ENCODE measurements around the gene CACNG6. TPM values are rescaled to one million over a fixed set of nuclear protein-coding genes. Genes with fewer than 3 reads are reported as not detected.
"Not testable (repeated sequence)": the region's sequence is repeated elsewhere in the genome, so short reads cannot be mapped to it uniquely, and the experiment has no call there.

Gene CACNG6
- total RNA-seq: not detected

GRCh38 chr19:53991224-53992113, at the start of gene CACNG6:
TSS of gene CACNG6 (plus strand) at chr19:53991637. CDS start at chr19:53992878, 1,241 bp downstream.
- H3K4me3 Mint-ChIP-seq: no peak within 1 kb of the TSS
- no peaks in the 10 kb centered on the region for H3K9me3 Mint-ChIP-seq (ENCODE audit: insufficient read depth)
- CTCF ChIA-PET: no interaction called here
- no peak within 1 kb of the TSS for H3K27ac Mint-ChIP-seq
- POLR2A ChIA-PET: no interaction called here
- no peak for DNase-seq
- no peaks in the 10 kb centered on the region for H3K4me1 Mint-ChIP-seq (ENCODE audit: low read depth)
- no peaks in the 10 kb centered on the region for H3K36me3 Mint-ChIP-seq (ENCODE audit: low read depth)
- no peak for ATAC-seq
- peaks cover 22% of the 10 kb centered on the region for H3K27me3 Mint-ChIP-seq (ENCODE audit: low read depth)

DNA sequence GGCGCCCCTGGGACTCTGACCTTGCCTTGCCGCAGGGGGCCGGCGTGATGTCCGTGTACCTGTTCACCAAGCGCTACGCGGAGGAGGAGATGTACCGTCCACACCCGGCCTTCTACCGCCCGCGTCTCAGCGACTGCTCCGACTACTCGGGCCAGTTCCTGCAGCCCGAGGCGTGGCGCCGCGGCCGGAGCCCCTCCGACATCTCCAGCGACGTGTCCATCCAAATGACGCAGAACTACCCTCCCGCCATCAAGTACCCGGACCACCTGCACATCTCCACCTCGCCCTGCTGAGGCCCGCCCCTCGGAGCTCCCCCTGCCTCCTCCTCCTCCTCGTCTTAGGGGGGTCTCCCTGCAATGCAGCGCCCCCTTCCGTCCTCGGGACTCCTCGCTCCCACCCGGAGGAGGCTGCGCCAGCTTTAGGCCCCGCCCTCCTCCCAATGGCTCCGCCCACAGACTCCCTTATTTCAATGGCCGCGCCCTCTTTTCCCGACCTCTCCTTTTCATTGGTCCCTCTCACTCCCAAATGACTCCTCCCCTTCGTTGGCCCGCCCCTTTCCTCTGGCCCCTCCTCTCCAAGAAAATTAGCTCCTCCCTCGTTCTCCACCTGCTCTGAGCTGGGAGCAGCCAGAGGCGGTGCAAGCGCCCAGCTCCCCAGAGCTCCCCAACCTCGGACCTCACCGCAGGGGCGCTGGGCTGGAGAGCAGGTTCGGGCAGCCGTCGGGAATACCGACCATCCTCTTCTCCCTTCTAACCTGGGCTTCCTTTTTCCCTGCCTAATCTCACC, 49.2 kb upstream of the CACNG6 start:
- H3K36me3 Mint-ChIP-seq (ENCODE audit: low read depth): no peaks in the 10 kb centered on the region
- peak; percentile 25 for DNase-seq
- CTCF ChIA-PET: interaction anchor here (0.9 kb wide), 1 partner anchor 30 kb away, joined by 3 read pairs; no protein-coding TSS in a partner anchor
- H3K27ac Mint-ChIP-seq: no peak overlapping the region
- no peaks in the 10 kb centered on the region for H3K9me3 Mint-ChIP-seq (ENCODE audit: insufficient read depth)
- no peak overlapping the region for H3K4me3 Mint-ChIP-seq
- H3K4me1 Mint-ChIP-seq (ENCODE audit: low read depth): no peaks in the 10 kb centered on the region
- H3K27me3 Mint-ChIP-seq (ENCODE audit: low read depth): peaks cover 28% of the 10 kb centered on the region
- POLR2A ChIA-PET: no interaction called here
- ATAC-seq: peak; percentile 27

DNA sequence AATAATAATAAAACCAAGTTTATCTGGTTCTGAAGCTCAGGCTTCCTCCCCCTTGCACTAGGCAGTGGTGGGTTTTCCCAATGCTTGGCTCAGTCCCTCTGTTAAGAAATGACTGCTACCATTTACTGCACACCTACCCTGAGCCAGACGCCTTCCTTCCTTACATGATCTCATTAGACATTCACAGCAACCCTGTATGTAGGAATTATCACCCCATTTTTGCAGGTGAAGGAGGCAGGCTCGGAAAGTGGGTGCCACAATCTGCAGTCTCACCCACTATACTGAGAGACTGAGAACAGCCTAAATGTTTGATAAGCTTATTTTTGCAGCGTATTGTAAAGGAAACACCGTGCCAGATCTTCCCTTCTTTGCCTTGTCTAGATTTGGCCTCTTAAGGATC, 47.0 kb upstream of the CACNG6 start:
- ChIA-PET POLR2A (no interaction called here), CTCF (interaction anchor here (1.1 to 1.3 kb wide), 2 partner anchors 80 to 86 kb away, joined by 3 read pairs; no protein-coding TSS in a partner anchor)
- no peaks in the 10 kb centered on the region for H3K36me3 Mint-ChIP-seq (ENCODE audit: low read depth)
- no peaks in the 10 kb centered on the region for H3K4me1 Mint-ChIP-seq (ENCODE audit: low read depth)
- no peak overlapping the region for H3K4me3 Mint-ChIP-seq
- H3K27ac Mint-ChIP-seq: no peak overlapping the region
- ATAC-seq (no peak), DNase-seq (no peak)
- H3K9me3 Mint-ChIP-seq (ENCODE audit: insufficient read depth): no peaks in the 10 kb centered on the region
- peaks cover 29% of the 10 kb centered on the region for H3K27me3 Mint-ChIP-seq (ENCODE audit: low read depth)

GRCh38 chr19:53944933-53945332, 46.5 kb upstream of the CACNG6 start:
- ATAC-seq (no peak), DNase-seq (no peak)
- no peaks in the 10 kb centered on the region for H3K9me3 Mint-ChIP-seq (ENCODE audit: insufficient read depth)
- no peaks in the 10 kb centered on the region for H3K4me1 Mint-ChIP-seq (ENCODE audit: low read depth)
- H3K27ac Mint-ChIP-seq: no peak overlapping the region
- no peak overlapping the region for H3K4me3 Mint-ChIP-seq
- no peaks in the 10 kb centered on the region for H3K36me3 Mint-ChIP-seq (ENCODE audit: low read depth)
- peaks cover 29% of the 10 kb centered on the region for H3K27me3 Mint-ChIP-seq (ENCODE audit: low read depth)
- CTCF ChIA-PET: interaction anchor here (1.1 to 1.3 kb wide), 2 partner anchors 79 to 85 kb away, joined by 3 read pairs; no protein-coding TSS in a partner anchor
- POLR2A ChIA-PET: no interaction called here

DNA sequence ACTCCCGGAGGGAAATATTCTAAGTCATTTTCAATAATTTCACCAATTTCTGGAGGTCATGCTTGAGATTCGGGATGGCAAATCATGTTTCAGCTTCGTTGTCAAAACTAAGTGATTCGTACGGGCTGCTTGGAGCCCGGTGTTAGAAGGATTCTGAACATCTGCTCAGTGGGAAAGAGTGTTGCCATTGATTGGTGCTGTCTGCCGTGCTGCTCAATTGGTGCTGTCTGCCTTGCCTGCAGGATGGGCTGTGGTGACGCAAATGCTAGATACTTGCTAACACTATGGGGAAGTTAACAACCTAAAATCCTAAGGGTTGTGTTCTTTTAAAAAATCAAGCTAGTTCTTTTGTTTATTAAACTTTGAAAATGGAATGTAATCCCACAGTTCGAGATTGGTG, 46.0 kb upstream of the CACNG6 start:
- ATAC-seq: no peak
- CTCF ChIA-PET: interaction anchor here (1.1 to 1.3 kb wide), 2 partner anchors 79 to 84 kb away, joined by 3 read pairs; no protein-coding TSS in a partner anchor
- POLR2A ChIA-PET: no interaction called here
- Mint-ChIP-seq H3K36me3 (ENCODE audit: low read depth) (no peaks in the 10 kb centered on the region), H3K9me3 (ENCODE audit: insufficient read depth) (no peaks in the 10 kb centered on the region), H3K27ac (no peak overlapping the region), H3K4me3 (no peak overlapping the region), H3K4me1 (ENCODE audit: low read depth) (no peaks in the 10 kb centered on the region), H3K27me3 (ENCODE audit: low read depth) (peaks cover 27% of the 10 kb centered on the region)
- no peak for DNase-seq

GRCh38 chr19:53945998-53946397, 45.4 kb upstream of the CACNG6 start:
- Mint-ChIP-seq H3K27ac (no peak overlapping the region), H3K4me3 (no peak overlapping the region), H3K36me3 (ENCODE audit: low read depth) (no peaks in the 10 kb centered on the region), H3K9me3 (ENCODE audit: insufficient read depth) (no peaks in the 10 kb centered on the region), H3K27me3 (ENCODE audit: low read depth) (peaks cover 25% of the 10 kb centered on the region), H3K4me1 (ENCODE audit: low read depth) (no peaks in the 10 kb centered on the region)
- ChIA-PET POLR2A (no interaction called here), CTCF (no interaction called here)
- ATAC-seq: no peak
- no peak for DNase-seq

DNA sequence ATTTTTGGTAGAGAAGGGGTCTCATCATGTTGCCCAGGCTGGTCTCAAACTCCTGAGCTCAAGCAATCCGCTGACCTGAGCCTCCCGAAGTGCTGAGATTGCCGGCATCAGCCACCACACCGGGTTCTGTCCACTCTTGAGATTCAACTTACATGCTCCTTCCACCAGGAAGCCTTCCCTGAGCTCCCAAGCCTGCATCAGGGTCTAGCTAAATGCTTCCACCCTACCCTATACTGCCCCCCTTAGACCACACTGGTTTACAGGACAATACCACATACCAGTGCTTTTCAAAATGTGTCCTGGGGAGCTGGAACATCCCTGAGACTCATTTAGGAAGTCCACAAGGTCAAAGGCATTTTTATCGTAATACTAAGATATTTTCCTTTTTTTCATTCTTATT, 43.8 kb upstream of the CACNG6 start:
- no peaks in the 10 kb centered on the region for H3K9me3 Mint-ChIP-seq (ENCODE audit: insufficient read depth)
- ChIA-PET CTCF (interaction anchor here (1.2 kb wide), 1 partner anchor 105 kb away, joined by 3 read pairs; no protein-coding TSS in a partner anchor), POLR2A (no interaction called here)
- H3K27me3 Mint-ChIP-seq (ENCODE audit: low read depth): peaks cover 14% of the 10 kb centered on the region
- H3K36me3 Mint-ChIP-seq (ENCODE audit: low read depth): no peaks in the 10 kb centered on the region
- no peak overlapping the region for H3K4me3 Mint-ChIP-seq
- H3K4me1 Mint-ChIP-seq (ENCODE audit: low read depth): no peaks in the 10 kb centered on the region
- no peak for DNase-seq
- ATAC-seq: no peak
- no peak overlapping the region for H3K27ac Mint-ChIP-seq

DNA sequence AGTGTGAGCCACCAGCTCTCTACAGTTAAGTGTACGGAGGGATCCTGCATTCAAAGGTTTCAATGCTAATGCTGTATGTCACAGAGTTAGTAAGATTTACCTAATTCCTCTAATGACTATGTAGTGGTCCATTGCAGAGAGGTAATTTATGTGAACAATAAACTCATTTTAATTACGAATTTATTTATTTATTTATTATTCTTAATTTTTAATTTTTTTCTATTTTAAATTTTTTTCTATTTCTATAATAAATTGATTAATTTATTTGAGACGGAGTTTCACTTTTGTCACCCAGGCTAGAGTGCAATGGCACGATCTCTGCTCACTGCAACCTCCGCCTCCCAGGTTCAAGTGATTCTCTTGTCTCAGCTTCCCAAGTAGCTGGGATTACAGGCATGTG, 42.8 kb upstream of the CACNG6 start:
- H3K4me3 Mint-ChIP-seq; DNase-seq; H3K27ac Mint-ChIP-seq; POLR2A ChIA-PET; H3K4me1 Mint-ChIP-seq (ENCODE audit: low read depth); H3K36me3 Mint-ChIP-seq (ENCODE audit: low read depth); H3K9me3 Mint-ChIP-seq (ENCODE audit: insufficient read depth); H3K27me3 Mint-ChIP-seq (ENCODE audit: low read depth); ATAC-seq; CTCF ChIA-PET: not testable (repeated sequence)

GRCh38 chr19:53951436-53951835, 40.0 kb upstream of the CACNG6 start:
- H3K9me3 Mint-ChIP-seq (ENCODE audit: insufficient read depth): no peaks in the 10 kb centered on the region
- no peak overlapping the region for H3K27ac Mint-ChIP-seq
- POLR2A ChIA-PET: no interaction called here
- DNase-seq (no peak), ATAC-seq (no peak)
- peaks cover 6% of the 10 kb centered on the region for H3K27me3 Mint-ChIP-seq (ENCODE audit: low read depth)
- no peaks in the 10 kb centered on the region for H3K4me1 Mint-ChIP-seq (ENCODE audit: low read depth)
- no peak overlapping the region for H3K4me3 Mint-ChIP-seq
- CTCF ChIA-PET: no interaction called here
- H3K36me3 Mint-ChIP-seq (ENCODE audit: low read depth): no peaks in the 10 kb centered on the region

DNA sequence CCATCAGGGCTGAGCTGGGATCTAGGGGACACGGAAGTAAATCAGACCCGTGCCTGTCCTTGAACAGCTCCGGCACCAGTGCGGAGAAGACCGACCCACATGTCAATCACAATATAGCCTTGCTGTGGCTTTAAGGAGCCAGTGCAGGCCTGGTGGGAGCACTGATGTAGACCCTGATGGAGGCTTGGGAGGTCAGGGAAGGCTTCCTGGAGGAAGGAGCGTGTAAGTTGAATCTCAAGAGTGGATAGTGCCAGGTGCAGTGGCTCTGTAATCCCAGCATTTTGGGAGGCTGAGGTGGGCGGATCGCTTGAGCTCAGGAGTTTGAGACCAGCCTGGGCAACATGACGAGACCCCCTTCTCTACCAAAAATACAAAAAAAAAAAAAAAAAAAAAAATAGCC, 39.5 kb upstream of the CACNG6 start:
- Mint-ChIP-seq H3K4me1 (ENCODE audit: low read depth) (no peaks in the 10 kb centered on the region), H3K27me3 (ENCODE audit: low read depth) (peaks cover 10% of the 10 kb centered on the region), H3K27ac (no peak overlapping the region), H3K36me3 (ENCODE audit: low read depth) (no peaks in the 10 kb centered on the region), H3K9me3 (ENCODE audit: insufficient read depth) (no peaks in the 10 kb centered on the region), H3K4me3 (no peak overlapping the region)
- no peak for DNase-seq
- ATAC-seq: no peak
- CTCF ChIA-PET: no interaction called here
- POLR2A ChIA-PET: no interaction called here

DNA sequence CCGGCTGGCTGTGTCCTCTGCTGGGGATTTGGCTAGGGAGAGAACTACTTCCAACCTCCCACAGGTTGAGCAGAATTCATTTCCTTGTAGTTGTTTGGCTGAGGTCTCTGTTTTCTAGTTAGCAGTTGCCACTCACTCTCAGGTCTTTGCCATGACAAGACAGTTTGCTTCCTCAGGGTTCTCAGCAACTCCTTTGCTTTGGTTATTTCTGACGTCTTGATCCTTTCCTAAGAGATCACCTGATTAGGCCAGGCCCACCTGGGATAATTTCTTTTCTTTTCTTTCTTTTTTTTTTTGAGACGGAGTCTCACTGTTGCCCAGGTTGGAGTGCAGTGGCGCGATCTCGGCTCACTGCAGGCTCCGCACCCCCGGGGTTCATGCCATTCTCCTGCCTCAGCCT, 38.1 kb upstream of the CACNG6 start:
- Mint-ChIP-seq H3K36me3 (ENCODE audit: low read depth) (no peaks in the 10 kb centered on the region), H3K9me3 (ENCODE audit: insufficient read depth) (no peaks in the 10 kb centered on the region), H3K27me3 (ENCODE audit: low read depth) (peaks cover 20% of the 10 kb centered on the region), H3K27ac (no peak overlapping the region), H3K4me1 (ENCODE audit: low read depth) (no peaks in the 10 kb centered on the region), H3K4me3 (no peak overlapping the region)
- no peak for DNase-seq
- ATAC-seq: no peak
- CTCF ChIA-PET: no interaction called here
- POLR2A ChIA-PET: no interaction called here

- ATAC-seq (no peak), DNase-seq (no peak)
- ChIA-PET POLR2A (no interaction called here), CTCF (no interaction called here)
- peaks cover 55% of the 10 kb centered on the region for H3K27me3 Mint-ChIP-seq (ENCODE audit: low read depth)
- no peaks in the 10 kb centered on the region for H3K9me3 Mint-ChIP-seq (ENCODE audit: insufficient read depth)
- no peak overlapping the region for H3K27ac Mint-ChIP-seq
- H3K36me3 Mint-ChIP-seq (ENCODE audit: low read depth): no peaks in the 10 kb centered on the region
- no peaks in the 10 kb centered on the region for H3K4me1 Mint-ChIP-seq (ENCODE audit: low read depth)
- H3K4me3 Mint-ChIP-seq: no peak overlapping the region
Observed at GRCh38 chr19:53957448-53958167, 33.8 kb upstream of the CACNG6 start.

Data from activated CD8-positive, alpha-beta T cell treated with anti-CD3 and anti-CD28 coated beads, Interleukin-2, amount 10 ng/mL, durations not matched to agents 7 days and 5 days (primary cell).